ENCODE results near the gene CCL5. TPM values are rescaled to one million over a fixed set of nuclear protein-coding genes. Genes with fewer than 3 reads are reported as not detected.
A peak's percentile ranks its signal among the peaks of the same experiment; 100 is the strongest.

The CCL5 gene
- total RNA-seq, 5 donors from 2014 or later (not counting 1 experiment from before 2014, with no cell fraction given) = 124 to 557 (median 298) TPM

GRCh38 chr17:35875800-35876139 is 4.4 kb downstream of the CCL5 start:
- Mint-ChIP-seq H3K9me3 (no peaks in the 10 kb centered on the region), H3K36me3 (peaks cover 15% of the 10 kb centered on the region), H3K4me1 (peaks cover 48 to 64% (median 56%) of the 10 kb centered on the region in 3 donors), H3K4me3 (peak overlapping the region; percentile 46 to 87 (median 56)), H3K27me3 (no peaks in the 10 kb centered on the region), H3K27ac (peak overlapping the region; percentile 59 to 89)
- peaks cover 0 to 26% of the 10 kb centered on the region in 2 donors for H3K36me3 ChIP-seq (ENCODE audit: control insufficient read depth in 2 of 2, extremely low read depth in 1 of 2, insufficient read depth in 1 of 2, low read length in 1 of 2)
- H3K9me3 ChIP-seq = no peaks in the 10 kb centered on the region
- WGBS (ENCODE audit: insufficient coverage) = no CpG with 5 or more reads among the region's 3 CpGs
- DNase-seq = no peak
- H3K27me3 ChIP-seq (replicated peaks in 1 of 2; ENCODE audit: control insufficient read depth in 2 of 2, extremely low read depth in 1 of 2, insufficient read depth in 2 of 2, low read length in 1 of 2) = no peaks in the 10 kb centered on the region
- H3K4me3 ChIP-seq (ENCODE audit: control insufficient read depth in 1 of 2, extremely low read depth in 1 of 2, low read length in 1 of 2) = peak overlapping the region; percentile 15 to 27
- POLR2A ChIA-PET = interaction anchor here in 1 of 2 donors (0.6 kb wide), 2 partner anchors 9 to 16 kb away, joined by 4 to 5 read pairs; no protein-coding TSS in a partner anchor
- CTCF ChIA-PET = interaction anchor here (0.8 to 1.0 kb wide), 3 partner anchors 20 to 271 kb away, joined by 3 to 4 read pairs (median 3); no protein-coding TSS in a partner anchor
- ATAC-seq (replicated peaks in 1 of 4) = no peak
- peak overlapping the region; percentile 64 for H3K27ac ChIP-seq (ENCODE audit: low read length)
- peaks cover 22 to 48% of the 10 kb centered on the region in 2 experiments for H3K4me1 ChIP-seq (ENCODE audit: control insufficient read depth in 1 of 2, extremely low read depth in 1 of 2, insufficient read depth in 2 of 2, low read length in 2 of 2)

DNA sequence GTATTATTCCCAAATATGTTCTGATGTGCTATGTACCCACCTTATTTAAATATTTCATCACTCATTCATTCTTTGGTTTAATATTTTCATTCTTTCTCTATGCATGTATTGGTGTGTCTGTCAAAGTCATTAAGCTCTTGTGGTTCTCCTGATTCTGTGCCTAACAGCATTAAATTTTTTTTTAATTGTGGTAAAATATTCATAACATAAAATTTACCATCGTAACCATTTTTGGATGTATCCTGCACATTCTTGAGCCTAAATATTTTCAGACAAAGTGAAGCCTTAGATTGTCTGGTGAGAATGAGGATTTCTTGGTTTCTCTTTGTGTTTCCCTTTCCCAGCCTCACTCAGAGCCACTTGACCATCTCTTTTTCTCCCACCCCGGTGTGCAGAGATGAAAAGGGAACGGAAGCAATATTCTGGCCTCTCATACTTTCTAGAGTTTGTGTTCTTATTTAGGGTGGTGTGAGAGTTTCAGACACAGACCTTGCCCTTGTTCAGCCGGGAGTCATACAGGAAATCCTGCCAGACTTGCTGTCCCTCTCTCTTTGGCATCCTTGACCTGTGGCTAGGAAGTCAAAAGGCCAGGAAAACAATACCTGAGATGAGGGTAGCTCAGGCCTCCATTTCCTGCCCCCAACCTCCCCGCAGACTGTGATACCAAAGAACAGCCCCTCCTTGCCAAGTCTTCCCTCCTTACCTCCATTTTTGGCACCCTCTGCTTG is 4.9 kb downstream of the CCL5 start:
- peaks cover 15% of the 10 kb centered on the region for H3K36me3 Mint-ChIP-seq
- H3K4me3 Mint-ChIP-seq = peak overlapping the region; percentile 46 to 87 (median 56)
- Histone ChIP-seq H3K4me3 (ENCODE audit: control insufficient read depth in 1 of 2, extremely low read depth in 1 of 2, low read length in 1 of 2) (peak overlapping the region in 1 of 2 donors; percentile 27), H3K4me1 (ENCODE audit: control insufficient read depth in 1 of 2, extremely low read depth in 1 of 2, insufficient read depth in 2 of 2, low read length in 2 of 2) (peaks cover 22 to 45% of the 10 kb centered on the region in 2 experiments), H3K27me3 (replicated peaks in 1 of 2; ENCODE audit: control insufficient read depth in 2 of 2, extremely low read depth in 1 of 2, insufficient read depth in 2 of 2, low read length in 1 of 2) (no peaks in the 10 kb centered on the region), H3K9me3 (no peaks in the 10 kb centered on the region), H3K36me3 (ENCODE audit: control insufficient read depth in 2 of 2, extremely low read depth in 1 of 2, insufficient read depth in 1 of 2, low read length in 1 of 2) (peaks cover 0 to 26% of the 10 kb centered on the region in 2 donors), H3K27ac (ENCODE audit: low read length) (peak overlapping the region; percentile 64)
- ChIA-PET CTCF (interaction anchor here in 1 of 2 donors (0.8 to 1.0 kb wide), 2 partner anchors 21 to 103 kb away, joined by 3 read pairs; no protein-coding TSS in a partner anchor), POLR2A (interaction anchor here in 1 of 2 donors (0.7 kb wide), 1 partner anchor 111 kb away, joined by 4 read pairs; no protein-coding TSS in a partner anchor)
- H3K27me3 Mint-ChIP-seq = no peaks in the 10 kb centered on the region
- 8% methylated on average over 2 of the region's 5 CpGs for WGBS (ENCODE audit: insufficient coverage)
- DNase-seq (peak in 4 of 35 experiments; percentile 20 to 53 (median 28)), ATAC-seq (replicated peaks in 1 of 4) (peak in 2 of 4 experiments; percentile 27 to 31)
- H3K27ac Mint-ChIP-seq = peak overlapping the region; percentile 59 to 89
- no peaks in the 10 kb centered on the region for H3K9me3 Mint-ChIP-seq
- peaks cover 44 to 60% (median 52%) of the 10 kb centered on the region in 3 donors for H3K4me1 Mint-ChIP-seq

DNA sequence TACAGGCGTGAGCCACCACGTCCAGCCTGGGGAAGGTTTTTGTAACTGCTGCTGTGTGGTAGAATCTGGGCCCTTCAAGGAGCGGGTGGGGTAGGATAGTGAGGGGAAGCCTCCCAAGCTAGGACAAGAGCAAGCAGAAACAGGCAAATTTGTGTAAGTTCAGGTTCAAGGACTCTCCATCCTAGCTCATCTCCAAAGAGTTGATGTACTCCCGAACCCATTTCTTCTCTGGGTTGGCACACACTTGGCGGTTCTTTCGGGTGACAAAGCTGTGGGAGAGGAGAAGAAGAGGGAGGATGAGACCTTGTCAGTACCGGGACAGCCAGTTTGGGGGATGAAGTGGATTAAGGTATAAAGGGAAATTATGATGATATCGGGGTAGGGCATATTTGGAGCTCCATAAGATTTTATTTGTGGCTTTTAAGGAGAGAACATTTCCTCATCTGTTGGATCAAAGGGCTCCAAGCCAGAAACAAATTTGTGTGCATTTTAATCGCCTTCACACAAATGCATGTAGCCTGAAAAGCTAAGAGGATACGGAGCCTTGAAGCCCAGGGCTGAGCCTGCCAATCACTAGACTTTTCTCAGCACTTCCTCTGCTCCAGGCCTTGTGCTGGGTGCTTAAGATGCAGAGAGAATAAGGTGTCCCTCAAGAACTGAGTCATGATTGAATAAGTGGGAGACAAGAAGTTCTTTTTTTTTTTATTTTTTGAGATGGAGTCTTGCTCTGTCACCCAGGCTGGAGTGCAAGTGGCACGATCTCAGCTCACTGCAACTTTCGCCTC is 7.8 kb downstream of the CCL5 start:
- ATAC-seq (replicated peaks in 1 of 4) (no peak), DNase-seq (no peak)
- Mint-ChIP-seq H3K4me3 (no peak overlapping the region), H3K27me3 (no peaks in the 10 kb centered on the region), H3K4me1 (peaks cover 37 to 46% (median 41%) of the 10 kb centered on the region in 3 donors), H3K36me3 (peaks cover 15% of the 10 kb centered on the region), H3K9me3 (no peaks in the 10 kb centered on the region), H3K27ac (peak overlapping the region in 1 of 2 donors; percentile 41)
- WGBS (ENCODE audit: insufficient coverage) = 100% methylated on average over 5 of the region's 12 CpGs
- Histone ChIP-seq H3K9me3 (no peaks in the 10 kb centered on the region), H3K36me3 (ENCODE audit: control insufficient read depth in 2 of 2, extremely low read depth in 1 of 2, insufficient read depth in 1 of 2, low read length in 1 of 2) (peaks cover 0 to 26% of the 10 kb centered on the region in 2 donors), H3K4me1 (ENCODE audit: control insufficient read depth in 1 of 2, extremely low read depth in 1 of 2, insufficient read depth in 2 of 2, low read length in 2 of 2) (peaks cover 22 to 42% of the 10 kb centered on the region in 2 experiments), H3K4me3 (ENCODE audit: control insufficient read depth in 1 of 2, extremely low read depth in 1 of 2, low read length in 1 of 2) (no peak overlapping the region), H3K27me3 (replicated peaks in 1 of 2; ENCODE audit: control insufficient read depth in 2 of 2, extremely low read depth in 1 of 2, insufficient read depth in 2 of 2, low read length in 1 of 2) (no peaks in the 10 kb centered on the region), H3K27ac (ENCODE audit: low read length) (no peak overlapping the region)
- ChIA-PET CTCF (interaction anchor here (0.7 to 1.2 kb wide), 2 partner anchors 10 to 12 kb away, joined by 3 read pairs; no protein-coding TSS in a partner anchor), POLR2A (interaction anchor here in 1 of 2 donors (0.6 kb wide), 1 partner anchor 22 kb away, joined by 3 read pairs; no protein-coding TSS in a partner anchor)

DNA sequence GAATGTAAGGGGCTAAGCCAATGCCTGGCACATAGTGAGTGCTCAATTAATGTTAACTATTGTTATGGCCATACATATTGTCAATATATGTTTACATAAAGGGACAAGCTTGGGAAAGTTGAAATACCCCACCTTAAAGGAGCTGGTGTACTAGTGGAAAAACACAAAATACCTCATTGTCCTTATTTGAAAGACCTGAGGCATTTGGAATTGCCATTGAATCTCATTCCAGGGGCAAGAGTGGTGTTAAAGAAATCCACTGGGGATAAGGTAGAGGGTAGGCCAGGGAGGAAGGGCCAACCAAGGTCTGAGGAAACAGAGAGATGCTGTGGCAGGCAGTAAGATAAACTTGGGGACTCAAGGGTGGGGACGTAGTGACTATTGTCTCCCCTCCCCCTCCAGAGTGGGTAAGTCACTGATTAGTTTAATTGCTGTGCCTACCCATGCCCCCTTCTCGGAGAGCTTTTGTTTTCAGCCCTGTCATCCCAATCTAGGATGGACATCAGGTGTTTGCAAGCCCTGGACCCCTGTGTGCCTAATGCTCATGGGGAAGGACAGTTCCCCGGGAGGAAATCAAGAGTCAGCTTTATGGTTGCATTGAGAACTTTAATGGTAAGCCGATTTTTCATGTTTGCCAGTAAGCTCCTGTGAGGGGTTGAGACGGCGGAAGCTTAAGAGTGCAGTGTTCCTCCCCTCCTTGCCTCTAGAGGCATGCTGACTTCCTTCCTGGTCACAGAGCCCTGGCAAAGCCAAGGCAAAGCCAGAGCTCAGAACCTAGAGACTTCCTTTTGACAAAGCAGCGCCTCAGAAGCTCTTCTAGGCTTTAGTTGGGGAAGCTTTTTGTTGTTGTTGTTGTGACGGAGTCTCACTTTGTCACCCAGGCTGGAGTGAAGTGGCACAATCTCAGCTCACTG is 9.0 kb downstream of the CCL5 start:
- Histone ChIP-seq H3K36me3 (ENCODE audit: control insufficient read depth in 2 of 2, extremely low read depth in 1 of 2, insufficient read depth in 1 of 2, low read length in 1 of 2) (peaks cover 0 to 21% of the 10 kb centered on the region in 2 donors), H3K4me1 (ENCODE audit: control insufficient read depth in 1 of 2, extremely low read depth in 1 of 2, insufficient read depth in 2 of 2, low read length in 2 of 2) (peaks cover 15 to 36% of the 10 kb centered on the region in 2 experiments), H3K9me3 (no peaks in the 10 kb centered on the region), H3K4me3 (ENCODE audit: control insufficient read depth in 1 of 2, extremely low read depth in 1 of 2, low read length in 1 of 2) (no peak overlapping the region), H3K27me3 (replicated peaks in 1 of 2; ENCODE audit: control insufficient read depth in 2 of 2, extremely low read depth in 1 of 2, insufficient read depth in 2 of 2, low read length in 1 of 2) (no peaks in the 10 kb centered on the region), H3K27ac (ENCODE audit: low read length) (no peak overlapping the region)
- ChIA-PET CTCF (interaction anchor here (0.6 to 1.3 kb wide), 9 partner anchors 9 to 1485 kb away, joined by 3 to 5 read pairs (median 3); partner anchors contain the start of gene CCL5 (in 1 of the 2)), POLR2A (no interaction called here)
- ATAC-seq (replicated peaks in 1 of 4) (peak; percentile 79 to 97 (median 92)), DNase-seq (peak in 23 of 35 experiments; percentile 13 to 59 (median 34))
- H3K36me3 Mint-ChIP-seq = peaks cover 7% of the 10 kb centered on the region
- peak overlapping the region; percentile 33 to 64 for H3K27ac Mint-ChIP-seq
- no peaks in the 10 kb centered on the region for H3K9me3 Mint-ChIP-seq
- WGBS (ENCODE audit: insufficient coverage) = 37% methylated on average over 5 of the region's 8 CpGs
- H3K27me3 Mint-ChIP-seq = no peaks in the 10 kb centered on the region
- peaks cover 31 to 44% (median 38%) of the 10 kb centered on the region in 3 donors for H3K4me1 Mint-ChIP-seq
- no peak overlapping the region for H3K4me3 Mint-ChIP-seq

GRCh38 chr17:35868737-35869136 is 11.4 kb downstream of the CCL5 start, which contains the start of gene HEATR9:
Gene HEATR9 (minus strand): TSS chr17:35868891. CDS start chr17:35868742, 149 bp downstream.
- Mint-ChIP-seq H3K36me3 (peaks cover 4% of the 10 kb centered on the region), H3K4me1 (peaks cover 24 to 38% (median 36%) of the 10 kb centered on the region in 3 donors), H3K27ac (peak within 1 kb of the TSS; percentile 25 to 44), H3K4me3 (no peak within 1 kb of the TSS), H3K9me3 (no peaks in the 10 kb centered on the region), H3K27me3 (no peaks in the 10 kb centered on the region)
- no peak within 1 kb of the TSS for H3K4me3 ChIP-seq (ENCODE audit: control insufficient read depth in 1 of 2, extremely low read depth in 1 of 2, low read length in 1 of 2)
- ATAC-seq (replicated peaks in 1 of 4) (no peak), DNase-seq (no peak)
- no peak within 1 kb of the TSS for H3K27ac ChIP-seq (ENCODE audit: low read length)
- 86% methylated on average over 3 of the region's 3 CpGs for WGBS (ENCODE audit: insufficient coverage)
- CTCF ChIA-PET = interaction anchor here in 1 of 2 donors (0.6 kb wide), 1 partner anchor 14 kb away, joined by 3 read pairs; no protein-coding TSS in a partner anchor
- H3K27me3 ChIP-seq (replicated peaks in 1 of 2; ENCODE audit: control insufficient read depth in 2 of 2, extremely low read depth in 1 of 2, insufficient read depth in 2 of 2, low read length in 1 of 2) = no peaks in the 10 kb centered on the region
- peaks cover 7 to 27% of the 10 kb centered on the region in 2 experiments for H3K4me1 ChIP-seq (ENCODE audit: control insufficient read depth in 1 of 2, extremely low read depth in 1 of 2, insufficient read depth in 2 of 2, low read length in 2 of 2)
- POLR2A ChIA-PET = no interaction called here
- H3K9me3 ChIP-seq = no peaks in the 10 kb centered on the region
- H3K36me3 ChIP-seq (ENCODE audit: control insufficient read depth in 2 of 2, extremely low read depth in 1 of 2, insufficient read depth in 1 of 2, low read length in 1 of 2) = peaks cover 3 to 12% of the 10 kb centered on the region in 2 donors
